Activated CD8-positive, alpha-beta memory T cell treated with anti-CD3 and anti-CD28 coated beads, Interleukin-2, amount 50 U/mL, for 24 hours (primary cell): ENCODE data around the gene MFAP3.

Experiments used
- DNase-seq: peaks from one replicate; pipeline ENCODE4 v3.0.0-alpha.2; 2020; ENCODE audit errors: extremely low read depth

Gene MFAP3

GRCh38 chr5:154092356-154093141 lies 53.8 kb downstream of the MFAP3 start:
- no peak for DNase-seq

GRCh38 chr5:154093142-154093532 lies 54.4 kb downstream of the MFAP3 start:
- DNase-seq, result no peak

GRCh38 chr5:154095904-154096303 lies 57.1 kb downstream of the MFAP3 start:
- no peak for DNase-seq

- no peak for DNase-seq
Observed at GRCh38 chr5:154097031-154097430, 58.3 kb downstream of the MFAP3 start.

- DNase-seq, result no peak
Observed at GRCh38 chr5:154098465-154098864, 59.7 kb downstream of the MFAP3 start.

GRCh38 chr5:154101184-154101583 lies 62.4 kb downstream of the MFAP3 start:
- DNase-seq, result no peak

GRCh38 chr5:154103233-154103632 lies 64.5 kb downstream of the MFAP3 start:
- no peak for DNase-seq
